ENCODE measurements around the gene LBHD1. TPM values are rescaled to one million over a fixed set of nuclear protein-coding genes. Genes with fewer than 3 reads are reported as not detected.

Gene LBHD1
- polyA plus RNA-seq, 1 experiment, result 3.2 TPM

DNA sequence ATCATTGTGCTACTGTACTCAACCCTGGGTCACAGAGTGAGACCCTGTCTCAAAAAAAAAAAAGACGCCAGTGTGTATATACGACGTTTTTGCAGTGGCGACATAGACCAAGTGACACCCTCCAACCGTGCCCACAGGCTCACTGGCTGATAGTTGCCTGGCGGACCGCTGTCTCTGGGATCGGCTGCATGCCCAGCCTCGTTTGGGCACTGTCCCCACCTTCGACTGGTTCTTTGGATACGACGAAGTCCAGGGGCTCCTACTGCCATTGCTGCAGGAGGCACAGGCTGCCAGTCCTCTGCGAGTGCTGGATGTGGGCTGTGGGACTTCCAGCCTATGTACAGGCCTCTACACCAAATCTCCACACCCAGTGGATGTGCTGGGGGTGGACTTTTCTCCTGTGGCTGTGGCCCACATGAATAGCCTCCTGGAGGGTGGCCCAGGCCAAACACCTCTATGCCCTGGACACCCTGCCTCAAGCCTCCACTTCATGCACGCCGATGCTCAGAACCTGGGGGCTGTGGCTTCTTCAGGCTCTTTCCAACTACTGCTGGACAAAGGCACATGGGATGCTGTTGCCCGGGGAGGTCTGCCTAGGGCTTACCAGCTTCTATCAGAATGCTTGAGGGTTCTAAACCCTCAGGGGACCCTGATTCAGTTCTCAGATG is 5.7 kb downstream of the LBHD1 start:
- TF ChIP-seq, protein P1, sequence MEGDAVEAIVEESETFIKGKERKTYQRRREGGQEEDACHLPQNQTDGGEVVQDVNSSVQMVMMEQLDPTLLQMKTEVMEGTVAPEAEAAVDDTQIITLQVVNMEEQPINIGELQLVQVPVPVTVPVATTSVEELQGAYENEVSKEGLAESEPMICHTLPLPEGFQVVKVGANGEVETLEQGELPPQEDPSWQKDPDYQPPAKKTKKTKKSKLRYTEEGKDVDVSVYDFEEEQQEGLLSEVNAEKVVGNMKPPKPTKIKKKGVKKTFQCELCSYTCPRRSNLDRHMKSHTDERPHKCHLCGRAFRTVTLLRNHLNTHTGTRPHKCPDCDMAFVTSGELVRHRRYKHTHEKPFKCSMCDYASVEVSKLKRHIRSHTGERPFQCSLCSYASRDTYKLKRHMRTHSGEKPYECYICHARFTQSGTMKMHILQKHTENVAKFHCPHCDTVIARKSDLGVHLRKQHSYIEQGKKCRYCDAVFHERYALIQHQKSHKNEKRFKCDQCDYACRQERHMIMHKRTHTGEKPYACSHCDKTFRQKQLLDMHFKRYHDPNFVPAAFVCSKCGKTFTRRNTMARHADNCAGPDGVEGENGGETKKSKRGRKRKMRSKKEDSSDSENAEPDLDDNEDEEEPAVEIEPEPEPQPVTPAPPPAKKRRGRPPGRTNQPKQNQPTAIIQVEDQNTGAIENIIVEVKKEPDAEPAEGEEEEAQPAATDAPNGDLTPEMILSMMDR (IDR thresholded peaks at IDR 0.05; ENCODE audit: low read depth, low read length), result no peak
- Histone ChIP-seq H3K4me3 (ENCODE audit: low read depth, low read length) (peak overlapping the region; percentile 96), H3K27ac (ENCODE audit: low read depth, low read length) (peak overlapping the region; percentile 90), H3K27me3 (ENCODE audit: control insufficient read depth, insufficient read depth, low read length) (no peaks in the 10 kb centered on the region), H3K9me3 (ENCODE audit: control insufficient read depth, insufficient read depth, low read length) (peaks cover 4% of the 10 kb centered on the region; the same call in 1 of the 2 replicates)
- ChIA-PET CTCF (interaction anchor here (0.8 to 2.3 kb wide), 2 partner anchors 14 to 55 kb away, joined by 3 to 11 read pairs; no protein-coding TSS in a partner anchor), POLR2A (interaction anchor here (0.6 to 4.2 kb wide), 22 partner anchors 14 to 554 kb away, joined by 3 to 150 read pairs (median 16); partner anchors contain the start of genes B3GAT3, EEF1G, HNRNPUL2 and INTS5)
- no peak for DNase-seq (ENCODE audit: low read depth, low spot score)

- Histone ChIP-seq H3K27ac (ENCODE audit: low read depth, low read length) (peak overlapping the region; percentile 90), H3K9me3 (ENCODE audit: control insufficient read depth, insufficient read depth, low read length) (peaks cover 4% of the 10 kb centered on the region; the same call in 1 of the 2 replicates), H3K4me3 (ENCODE audit: low read depth, low read length) (peak overlapping the region; percentile 96), H3K27me3 (ENCODE audit: control insufficient read depth, insufficient read depth, low read length) (no peaks in the 10 kb centered on the region)
- ChIA-PET CTCF (interaction anchor here (0.7 to 2.3 kb wide), 7 partner anchors 11 to 54 kb away, joined by 3 to 11 read pairs (median 3); partner anchors contain the start of gene GANAB), POLR2A (interaction anchor here (0.6 to 4.2 kb wide), 45 partner anchors 9 to 553 kb away, joined by 3 to 150 read pairs (median 6); partner anchors contain the start of genes B3GAT3, EEF1G, EML3 and GANAB)
- DNase-seq (ENCODE audit: low read depth, low spot score), result no peak
- TF ChIP-seq, protein P1 (IDR thresholded peaks at IDR 0.05; ENCODE audit: low read depth, low read length), result no peak
Observed at GRCh38 chr11:62665599-62666258, 6.3 kb downstream of the LBHD1 start.

GRCh38 chr11:62665075-62665598 is 6.9 kb downstream of the LBHD1 start, which contains the start of the genes C11orf98 and CSKMT:
Gene C11orf98, minus strand, starts transcription at chr11:62665210. Its CDS starts 41 bp downstream, at chr11:62665169.
Gene CSKMT, plus strand, starts transcription at chr11:62665312. Its CDS starts 568 bp downstream, at chr11:62665880.
- peaks cover 4% of the 10 kb centered on the region; the same call in 1 of the 2 replicates for H3K9me3 ChIP-seq (ENCODE audit: control insufficient read depth, insufficient read depth, low read length)
- DNase-seq (ENCODE audit: low read depth, low spot score), result peak; percentile 88
- H3K4me3 ChIP-seq (ENCODE audit: low read depth, low read length), result peak within 1 kb of the TSS; percentile 96
- H3K27ac ChIP-seq (ENCODE audit: low read depth, low read length), result peak within 1 kb of the TSS; percentile 90
- TF ChIP-seq, protein P1 (IDR thresholded peaks at IDR 0.05; ENCODE audit: low read depth, low read length), result no peak
- ChIA-PET CTCF (interaction anchor here (0.7 to 2.3 kb wide), 9 partner anchors 9 to 53 kb away, joined by 3 to 11 read pairs (median 3); partner anchors contain the start of gene GANAB), POLR2A (interaction anchor here (0.8 to 4.2 kb wide), 48 partner anchors 10 to 270 kb away, joined by 3 to 150 read pairs (median 6); partner anchors contain the start of genes B3GAT3, EEF1G, EML3 and GANAB)
- H3K27me3 ChIP-seq (ENCODE audit: control insufficient read depth, insufficient read depth, low read length), result no peaks in the 10 kb centered on the region

GRCh38 chr11:62664405-62665074 is 7.5 kb downstream of the LBHD1 start:
- Histone ChIP-seq H3K27ac (ENCODE audit: low read depth, low read length) (peak overlapping the region; percentile 77), H3K4me3 (ENCODE audit: low read depth, low read length) (peak overlapping the region; percentile 96), H3K9me3 (ENCODE audit: control insufficient read depth, insufficient read depth, low read length) (peaks cover 4% of the 10 kb centered on the region; the same call in 1 of the 2 replicates), H3K27me3 (ENCODE audit: control insufficient read depth, insufficient read depth, low read length) (no peaks in the 10 kb centered on the region)
- POLR2A ChIA-PET, result interaction anchor here (0.5 to 4.2 kb wide), 50 partner anchors 10 to 850 kb away, joined by 3 to 150 read pairs (median 6); partner anchors contain the start of genes B3GAT3, EEF1G, EML3 and GANAB
- CTCF ChIA-PET, result interaction anchor here (0.7 to 1.8 kb wide), 5 partner anchors 9 to 53 kb away, joined by 3 to 5 read pairs (median 3); partner anchors contain the start of gene GANAB
- DNase-seq (ENCODE audit: low read depth, low spot score), result no peak
- TF ChIP-seq, protein P1 (IDR thresholded peaks at IDR 0.05; ENCODE audit: low read depth, low read length), result no peak
